Urinary bladder (tissue), 4 donors: Measurements from ENCODE around the gene CYTH2. TPM values are rescaled to one million over a fixed set of nuclear protein-coding genes. Genes with fewer than 3 reads are reported as not detected.

Source experiments
- DNase-seq: peaks from one replicate; pipeline ENCODE4 v3.0.0-alpha.2; 2015; ENCODE audit errors: extremely low spot score
- H3K27ac ChIP-seq: one replicate; pipeline ENCODE4 v1.5.1; 2013; ENCODE audit warnings: low read depth, mild to moderate bottlenecking, moderate library complexity
- H3K36me3 ChIP-seq: one replicate; pipeline ENCODE4 v1.6.1; 2013; ENCODE audit warnings: mild to moderate bottlenecking, moderate library complexity; ENCODE audit not compliant: insufficient read depth
- H3K4me1 ChIP-seq: one replicate; pipeline ENCODE4 v1.6.1; 2013; ENCODE audit warnings: mild to moderate bottlenecking, moderate library complexity; ENCODE audit not compliant: insufficient read depth
- H3K4me3 ChIP-seq: one replicate; pipeline ENCODE4 v1.5.1; 2013; ENCODE audit warnings: low read depth, low read length
- WGBS: extraction: QIAGEN DNeasy Blood & Tissue Kit; methylation state at CpG from one replicate; pipeline ENCODE4 v1.1.7; 2013; 5-methylcytosine and 5-hydroxymethylcytosine counted together
- polyA plus RNA-seq: library from polyadenylated mRNA; stranded (reverse); fragments of 200-250 nt; gene quantifications from one replicate; pipeline ENCODE4 v1.2.3, GENCODE V29; 2013
- total RNA-seq: library from RNA; depleted of rRNA; stranded (reverse); fragments of >200 nt; gene quantifications from one replicate; pipeline ENCODE4 v1.2.3, GENCODE V29; 2014
- donor health status: healthy with polysubstance abuse.
- donor health status: healthy.

The CYTH2 gene
- total and polyA plus RNA-seq, 2 donors = 30.6 to 51.9 TPM

DNA sequence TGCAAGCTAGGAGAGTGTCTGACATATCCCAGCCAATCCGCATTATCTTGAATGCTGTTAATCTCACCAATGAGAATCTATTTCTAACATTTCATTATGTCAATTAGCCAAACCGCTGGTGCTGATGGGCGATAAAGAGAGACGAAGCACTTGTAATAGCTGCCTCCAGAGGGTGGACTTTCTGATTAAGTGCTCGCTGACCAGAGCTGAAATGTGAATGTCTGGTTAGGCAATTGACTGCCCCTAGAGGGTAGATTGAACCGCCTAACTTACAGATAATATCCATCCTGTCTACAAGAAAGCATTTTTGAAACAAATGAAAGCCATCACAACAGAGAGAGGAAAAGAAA, 23.9 kb upstream of the CYTH2 start:
- DNase-seq = peak; percentile 83
- Histone ChIP-seq H3K4me3 (peak overlapping the region; percentile 83), H3K36me3 (no peaks in the 10 kb centered on the region), H3K27ac (no peak overlapping the region), H3K4me1 (no peaks in the 10 kb centered on the region)
- 5% methylated on average over 6 of the region's 6 CpGs for WGBS

DNA sequence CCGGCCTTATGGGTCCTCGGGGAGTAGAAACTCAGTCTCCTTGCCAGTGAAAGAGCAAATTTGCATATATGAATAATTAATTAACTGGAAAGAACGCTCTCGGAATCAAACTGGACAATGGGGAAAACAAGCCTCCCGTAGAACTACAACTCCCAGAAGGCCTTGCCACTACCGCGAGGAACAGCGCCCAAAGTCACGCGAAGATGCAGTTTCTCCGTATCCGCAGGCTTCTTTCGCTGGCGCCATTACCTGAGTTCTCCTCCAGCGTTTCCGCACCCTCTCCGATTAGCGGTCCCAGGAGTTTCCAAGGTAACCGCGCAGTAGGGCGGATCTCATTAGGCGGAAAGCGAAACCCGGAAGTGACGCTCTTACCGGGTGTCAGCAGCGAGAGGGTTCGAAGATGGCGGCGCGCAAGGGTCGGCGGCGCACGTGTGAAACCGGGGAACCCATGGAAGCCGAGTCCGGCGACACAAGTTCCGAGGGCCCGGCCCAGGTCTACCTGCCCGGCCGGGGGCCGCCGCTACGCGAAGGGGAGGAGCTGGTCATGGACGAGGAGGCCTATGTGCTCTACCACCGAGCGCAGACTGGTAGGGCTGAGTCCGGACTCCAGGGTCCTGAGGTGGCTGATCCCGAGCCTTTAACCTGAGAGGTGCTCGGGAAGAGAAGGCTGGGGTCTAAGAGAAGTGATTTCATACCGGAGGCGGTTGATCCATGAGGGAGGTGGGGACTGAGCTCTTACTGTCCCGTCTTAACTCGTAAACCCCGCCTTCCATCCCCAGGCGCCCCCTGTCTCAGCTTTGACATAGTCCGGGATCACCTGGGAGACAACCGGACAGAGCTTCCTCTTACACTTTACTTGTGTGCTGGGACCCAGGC, 23.3 kb upstream of the CYTH2 start, which contains the start of gene GRWD1:
Gene GRWD1, plus strand, starts transcription at position 378 of the 876 bp plus-strand sequence. Its CDS starts 23 bp downstream, at position 401.
- WGBS = under 1% methylated on average over 61 of the region's 61 CpGs
- H3K4me1 ChIP-seq = no peaks in the 10 kb centered on the region
- H3K4me3 ChIP-seq = peak within 1 kb of the TSS; percentile 83
- H3K27ac ChIP-seq = peak within 1 kb of the TSS; percentile 74
- H3K36me3 ChIP-seq = no peaks in the 10 kb centered on the region
- peak; percentile 96 for DNase-seq

DNA sequence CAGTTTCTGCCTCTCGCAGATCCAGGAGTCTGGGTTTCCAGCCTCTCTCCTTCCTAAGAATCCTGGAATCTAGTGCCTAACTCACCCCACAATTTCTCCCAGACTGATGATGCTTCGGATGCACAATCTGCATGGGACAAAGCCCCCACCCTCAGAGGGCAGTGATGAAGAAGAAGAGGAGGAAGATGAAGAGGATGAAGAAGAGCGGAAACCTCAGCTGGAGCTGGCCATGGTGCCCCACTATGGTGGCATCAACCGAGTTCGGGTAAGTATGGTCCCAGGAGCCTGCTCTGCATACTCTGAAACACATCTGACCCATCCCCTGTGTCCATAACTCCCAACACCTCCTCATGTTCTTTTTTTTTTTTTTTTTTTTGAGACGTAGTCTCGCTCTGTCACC, 22.6 kb upstream of the CYTH2 start:
- H3K27ac ChIP-seq = no peak overlapping the region
- whole genome bisulfite sequencing = 85% methylated on average over 6 of the region's 7 CpGs

GRCh38 chr19:48448563-48448962, 20.6 kb upstream of the CYTH2 start:
- Histone ChIP-seq H3K27ac (no peak overlapping the region), H3K4me3 (no peak overlapping the region), H3K36me3 (peaks cover 2% of the 10 kb centered on the region), H3K4me1 (no peaks in the 10 kb centered on the region)
- no peak for DNase-seq
- 95% methylated on average over 4 of the region's 4 CpGs for WGBS

More for the DNA sequence above, 22.6 kb upstream of the CYTH2 start:
- no peaks in the 10 kb centered on the region for H3K36me3 ChIP-seq
- peak overlapping the region; percentile 83 for H3K4me3 ChIP-seq
- no peak for DNase-seq
- no peaks in the 10 kb centered on the region for H3K4me1 ChIP-seq

DNA sequence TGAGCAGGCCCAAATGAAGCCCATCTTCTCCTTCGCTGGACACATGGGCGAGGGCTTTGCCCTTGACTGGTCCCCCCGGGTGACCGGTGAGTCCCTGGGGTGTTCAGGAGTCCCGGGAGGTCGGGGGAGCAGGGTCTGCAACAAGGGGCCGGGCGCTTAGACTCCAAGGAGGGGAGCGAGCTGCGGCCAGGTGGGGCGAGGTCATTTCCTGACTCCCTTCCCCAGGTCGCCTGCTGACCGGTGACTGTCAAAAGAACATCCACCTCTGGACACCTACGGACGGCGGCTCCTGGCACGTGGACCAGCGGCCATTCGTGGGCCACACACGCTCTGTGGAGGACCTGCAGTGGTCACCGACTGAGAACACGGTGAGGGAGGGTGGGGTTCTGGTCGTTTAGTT, 18.7 kb upstream of the CYTH2 start:
- Histone ChIP-seq H3K27ac (no peak overlapping the region), H3K4me3 (no peak overlapping the region), H3K4me1 (no peaks in the 10 kb centered on the region), H3K36me3 (peaks cover 2% of the 10 kb centered on the region)
- no peak for DNase-seq
- WGBS = 93% methylated on average over 23 of the region's 23 CpGs

GRCh38 chr19:48450863-48451262, 18.3 kb upstream of the CYTH2 start:
- peaks cover 2% of the 10 kb centered on the region for H3K36me3 ChIP-seq
- no peaks in the 10 kb centered on the region for H3K4me1 ChIP-seq
- no peak overlapping the region for H3K4me3 ChIP-seq
- 95% methylated on average over 15 of the region's 15 CpGs for WGBS
- DNase-seq = no peak
- H3K27ac ChIP-seq = no peak overlapping the region

DNA sequence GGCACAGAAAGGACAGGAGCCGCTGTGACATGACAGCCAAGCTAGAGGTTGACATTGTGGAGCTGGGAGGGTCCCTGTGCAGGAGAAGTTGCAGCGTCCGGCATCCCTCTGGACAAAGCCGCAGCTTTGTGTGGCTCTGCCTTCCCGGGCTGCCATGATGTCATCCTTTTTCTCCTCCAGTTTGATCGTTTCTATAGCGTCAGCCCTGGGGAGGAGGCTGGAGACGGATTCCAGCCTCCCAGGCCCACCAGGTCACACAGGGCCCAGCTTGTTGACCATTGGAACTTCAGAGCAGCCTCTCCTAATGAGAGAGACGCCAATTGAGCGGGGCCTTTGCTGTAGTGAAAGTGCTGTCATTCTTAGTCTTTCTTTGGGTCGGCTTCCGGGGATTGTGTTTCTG, 17.5 kb upstream of the CYTH2 start:
- no peak for DNase-seq
- Histone ChIP-seq H3K27ac (no peak overlapping the region), H3K4me1 (no peaks in the 10 kb centered on the region), H3K4me3 (no peak overlapping the region), H3K36me3 (peaks cover 2% of the 10 kb centered on the region)
- WGBS = 87% methylated on average over 12 of the region's 12 CpGs

GRCh38 chr19:48452289-48453190, 16.6 kb upstream of the CYTH2 start:
- no peaks in the 10 kb centered on the region for H3K4me1 ChIP-seq
- 91% methylated on average over 33 of the region's 33 CpGs for WGBS
- peaks cover 2% of the 10 kb centered on the region for H3K36me3 ChIP-seq
- H3K4me3 ChIP-seq = no peak overlapping the region
- DNase-seq = no peak
- no peak overlapping the region for H3K27ac ChIP-seq

GRCh38 chr19:48454150-48454730, 14.9 kb upstream of the CYTH2 start:
- DNase-seq = no peak
- 92% methylated on average over 22 of the region's 22 CpGs for WGBS
- Histone ChIP-seq H3K4me1 (no peaks in the 10 kb centered on the region), H3K27ac (no peak overlapping the region), H3K36me3 (peaks cover 2% of the 10 kb centered on the region), H3K4me3 (no peak overlapping the region)

GRCh38 chr19:48455171-48455907, 13.8 kb upstream of the CYTH2 start, which contains the start of gene KCNJ14:
Gene KCNJ14 (plus strand): TSS chr19:48455574. CDS start chr19:48461725, 6,151 bp downstream.
- Histone ChIP-seq H3K4me3 (no peak within 1 kb of the TSS), H3K36me3 (peaks cover 2% of the 10 kb centered on the region), H3K27ac (no peak within 1 kb of the TSS), H3K4me1 (no peaks in the 10 kb centered on the region)
- no peak for DNase-seq
- 79% methylated on average over 16 of the region's 16 CpGs for WGBS

DNA sequence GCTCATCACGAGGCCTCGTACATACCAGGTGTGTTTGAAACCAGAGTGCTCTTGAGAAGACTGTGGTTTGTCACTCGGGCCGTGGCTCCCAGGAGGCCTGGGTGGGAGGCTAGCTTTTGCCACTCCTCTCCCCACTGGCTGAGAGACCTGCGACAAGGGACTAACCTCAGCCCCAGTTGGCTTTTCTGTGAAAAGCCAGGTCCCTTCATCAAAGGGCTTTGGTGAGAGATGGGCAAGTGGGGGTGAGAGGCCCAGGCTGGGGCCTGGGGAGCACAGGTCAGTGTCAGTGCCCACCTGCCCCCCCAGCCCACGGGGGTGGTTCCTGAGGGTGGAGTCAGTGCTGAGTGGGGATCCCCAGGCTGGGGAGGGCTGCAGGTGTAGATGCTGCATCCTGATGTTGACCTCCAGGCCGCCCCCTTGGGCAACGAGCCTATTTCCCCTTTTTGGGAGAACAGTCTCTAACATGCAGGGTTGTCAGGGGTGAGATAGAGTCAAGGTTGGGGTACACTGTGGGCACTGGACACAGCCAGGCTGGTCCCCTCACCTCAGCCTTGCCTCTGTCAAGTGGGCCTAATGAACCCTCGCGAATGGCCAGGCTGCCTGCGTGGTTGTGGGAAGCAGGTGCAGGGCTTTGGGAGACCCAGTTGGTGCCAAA, 13.1 kb upstream of the CYTH2 start:
- no peak for DNase-seq
- Histone ChIP-seq H3K4me3 (no peak overlapping the region), H3K27ac (no peak overlapping the region), H3K4me1 (no peaks in the 10 kb centered on the region), H3K36me3 (peaks cover 2% of the 10 kb centered on the region)
- 90% methylated on average over 11 of the region's 11 CpGs for WGBS

- WGBS = 98% methylated on average over 4 of the region's 4 CpGs
- H3K4me3 ChIP-seq = no peak overlapping the region
- no peak overlapping the region for H3K27ac ChIP-seq
- no peak for DNase-seq
- peaks cover 2% of the 10 kb centered on the region for H3K36me3 ChIP-seq
- no peaks in the 10 kb centered on the region for H3K4me1 ChIP-seq
Observed at GRCh38 chr19:48456864-48457263, 12.3 kb upstream of the CYTH2 start.
